TTC549 (cell line): ENCODE results near the gene PATL2.
"Not testable (repeated sequence)": the region's sequence is repeated elsewhere in the genome, so short reads cannot be mapped to it uniquely, and the experiment has no call there.

Experiments
- FAIRE-seq: peaks from 2 replicates; lab custom pipeline; 2012; peaks lifted over from hg19 to GRCh38; lab: Jason Lieb, UNC

PATL2 gene

DNA sequence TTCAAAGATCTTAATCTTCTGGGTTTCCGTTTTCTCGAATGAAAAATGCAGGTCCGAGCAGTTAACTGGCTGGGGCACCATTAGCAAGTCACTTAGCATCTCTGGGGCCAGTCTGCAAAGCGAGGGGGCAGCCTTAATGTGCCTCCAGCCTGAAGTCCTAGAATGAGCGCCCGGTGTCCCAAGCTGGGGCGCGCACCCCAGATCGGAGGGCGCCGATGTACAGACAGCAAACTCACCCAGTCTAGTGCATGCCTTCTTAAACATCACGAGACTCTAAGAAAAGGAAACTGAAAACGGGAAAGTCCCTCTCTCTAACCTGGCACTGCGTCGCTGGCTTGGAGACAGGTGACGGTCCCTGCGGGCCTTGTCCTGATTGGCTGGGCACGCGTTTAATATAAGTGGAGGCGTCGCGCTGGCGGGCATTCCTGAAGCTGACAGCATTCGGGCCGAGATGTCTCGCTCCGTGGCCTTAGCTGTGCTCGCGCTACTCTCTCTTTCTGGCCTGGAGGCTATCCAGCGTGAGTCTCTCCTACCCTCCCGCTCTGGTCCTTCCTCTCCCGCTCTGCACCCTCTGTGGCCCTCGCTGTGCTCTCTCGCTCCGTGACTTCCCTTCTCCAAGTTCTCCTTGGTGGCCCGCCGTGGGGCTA lies at the start of gene PATL2, which contains the start of gene B2M:
TSS of gene PATL2 (minus strand) at position 228 of the 647 bp plus-strand sequence. CDS start 34,833 bp downstream, outside the sequence.
TSS of gene B2M (plus strand) at position 422 of the 647 bp plus-strand sequence. CDS start at position 452, 30 bp downstream.
- peak; percentile 68 for FAIRE-seq

DNA sequence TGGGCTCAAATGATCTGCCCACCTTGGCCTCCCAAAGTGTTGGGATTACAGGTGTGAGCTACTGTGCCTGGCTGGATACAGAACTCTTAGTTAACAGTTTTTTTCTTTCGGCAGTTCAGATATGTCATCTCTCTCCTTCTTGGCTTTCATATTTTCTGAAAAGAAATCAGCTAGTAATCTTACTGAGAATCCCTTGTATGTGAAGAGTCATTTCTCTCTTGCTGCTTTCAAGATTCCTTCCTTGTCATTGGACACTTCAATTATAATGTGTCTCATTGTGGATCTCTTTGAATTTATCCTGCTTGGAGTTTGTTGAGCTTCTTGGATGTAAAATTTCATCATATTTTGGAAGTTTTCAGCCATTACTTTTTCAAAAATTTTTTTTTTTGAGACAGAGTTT lies 42.2 kb upstream of the PATL2 start:
- FAIRE-seq = no peak

DNA sequence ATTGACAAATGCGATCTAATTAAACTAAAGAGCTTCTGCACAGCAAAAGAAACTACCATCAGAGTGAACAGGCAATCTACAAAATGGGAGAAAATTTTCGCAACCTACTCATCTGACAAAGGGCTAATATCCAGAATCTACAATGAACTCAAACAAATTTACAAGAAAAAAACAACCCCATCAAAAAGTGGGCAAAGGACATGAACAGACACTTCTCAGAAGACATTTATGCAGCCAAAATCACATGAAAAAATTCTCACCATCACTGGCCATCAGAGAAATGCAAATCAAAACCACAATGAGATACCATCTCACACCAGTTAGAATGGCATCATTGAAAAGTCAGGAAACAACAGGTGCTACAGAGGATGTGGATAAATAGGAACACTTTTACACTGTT lies 32.3 kb upstream of the PATL2 start:
- FAIRE-seq = not testable (repeated sequence)

DNA sequence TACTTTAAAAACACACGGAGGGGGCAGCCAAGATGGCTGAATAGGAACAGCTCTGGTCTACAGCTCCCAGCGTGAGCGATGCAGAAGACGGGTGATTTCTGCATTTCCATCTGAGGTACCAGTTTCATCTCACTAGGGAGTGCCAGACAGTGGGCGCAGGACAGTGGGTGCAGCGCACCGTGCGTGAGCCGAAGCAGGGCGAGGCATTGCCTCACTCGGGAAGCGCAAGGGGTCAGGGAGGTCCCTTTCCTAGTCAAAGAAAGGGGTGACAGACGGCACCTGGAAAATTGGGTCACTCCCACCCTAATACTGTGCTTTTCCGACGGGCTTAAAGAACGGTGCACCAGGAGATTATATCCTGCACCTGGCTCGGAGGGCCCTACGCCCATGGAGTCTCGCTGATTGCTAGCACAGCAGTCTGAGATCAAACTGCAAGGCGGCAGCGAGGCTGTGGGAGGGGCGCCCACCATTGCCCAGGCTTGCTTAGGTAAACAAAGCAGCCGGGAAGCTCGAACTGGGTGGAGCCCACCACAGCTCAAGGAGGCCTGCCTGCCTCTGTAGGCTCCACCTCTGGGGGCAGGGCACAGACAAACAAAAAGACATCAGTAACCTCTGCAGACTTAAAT lies 28.2 kb upstream of the PATL2 start:
- FAIRE-seq = not testable (repeated sequence)

DNA sequence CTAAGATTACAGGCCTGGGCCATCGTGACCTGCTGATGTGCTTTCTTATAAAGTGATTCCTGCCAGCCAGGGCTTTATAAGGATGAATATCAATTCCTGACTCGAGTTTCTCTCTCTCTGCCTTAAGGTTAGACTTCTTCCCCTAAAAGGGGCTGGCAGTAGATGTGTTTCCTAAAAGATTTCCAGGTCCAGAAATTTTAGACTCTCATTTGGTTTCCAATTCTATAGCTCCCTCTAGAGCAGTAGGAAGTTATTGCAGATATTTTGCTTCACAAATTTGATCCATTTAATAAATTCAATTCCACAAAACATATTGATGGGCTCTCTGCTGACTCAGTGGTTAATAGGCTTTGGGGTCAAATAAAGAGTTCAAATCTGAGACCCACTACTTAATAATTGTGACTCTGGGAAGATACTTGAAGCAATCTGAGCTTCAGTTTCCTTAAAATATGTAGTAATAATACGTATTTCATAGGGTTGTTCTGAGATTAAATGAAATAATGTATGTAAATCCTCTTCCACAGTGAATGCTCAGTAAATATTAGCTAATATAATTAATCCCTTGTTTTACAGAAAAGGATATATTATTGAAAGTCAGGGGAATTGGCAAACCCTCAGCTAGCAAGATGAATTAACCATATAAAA lies 27.3 kb upstream of the PATL2 start:
- peak; percentile 71 for FAIRE-seq

DNA sequence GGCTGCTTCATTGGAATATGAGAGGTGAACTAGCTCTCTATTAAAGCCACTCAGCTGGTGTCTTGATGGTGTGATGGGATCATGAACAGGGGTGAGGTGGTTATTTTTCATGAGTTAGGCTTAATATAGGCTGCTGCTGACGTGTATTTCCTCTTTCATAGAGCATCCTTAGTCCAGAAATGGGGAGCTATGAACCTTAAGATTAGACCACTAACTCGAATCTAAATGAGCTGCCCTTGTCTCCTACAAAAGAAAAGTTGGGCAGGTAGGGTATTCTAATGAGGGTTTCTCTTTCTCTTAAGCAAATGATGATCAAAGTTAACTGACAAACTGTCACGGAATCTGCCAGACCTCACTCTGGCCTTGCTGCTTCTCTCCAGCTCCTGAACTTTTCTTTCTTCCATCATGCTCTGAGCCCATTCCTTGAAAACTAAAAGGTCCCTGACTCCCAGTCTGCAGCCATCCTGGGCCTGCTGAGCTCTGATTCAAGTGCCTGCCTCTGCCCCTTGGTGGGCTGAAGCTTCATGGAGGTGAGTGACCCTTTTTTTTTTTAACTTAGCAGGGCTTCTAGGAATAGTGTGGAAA lies 25.1 kb upstream of the PATL2 start, which contains the start of gene TRIM69:
TSS of gene TRIM69 (plus strand) at position 348 of the 585 bp plus-strand sequence. CDS start at position 525, 177 bp downstream.
- no peak for FAIRE-seq

DNA sequence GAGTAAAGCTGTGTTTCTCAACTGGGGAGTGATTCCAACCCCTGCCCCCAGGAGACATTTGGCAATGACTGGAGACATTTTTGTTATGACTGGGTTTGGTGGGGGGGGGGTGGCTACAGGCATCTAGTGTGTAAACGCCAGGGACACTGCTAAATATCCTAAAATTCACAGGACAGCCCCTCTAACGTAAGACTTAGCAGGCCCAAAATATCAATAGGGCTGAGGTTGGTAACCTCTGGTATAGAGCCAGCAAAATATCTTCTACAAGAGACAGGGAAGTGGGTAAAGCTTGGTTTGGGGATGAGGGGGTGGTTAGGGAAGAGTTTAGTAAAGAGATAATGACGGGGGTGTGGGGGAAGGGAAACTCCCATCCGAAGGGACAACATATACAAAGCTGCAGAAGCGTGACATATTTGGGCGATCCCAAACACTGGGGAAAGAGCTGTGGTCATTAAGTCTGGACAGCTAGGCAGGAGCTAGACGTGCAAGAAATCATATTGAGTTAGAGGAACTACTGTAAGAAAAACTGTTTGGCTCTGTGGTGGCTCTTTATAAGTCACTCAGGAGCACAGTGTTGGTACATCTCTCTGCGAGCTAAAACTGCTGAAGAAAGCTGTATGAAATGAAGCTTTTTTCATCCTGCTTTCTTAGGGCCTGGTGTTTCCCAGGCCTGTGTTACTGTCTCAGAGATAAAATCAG lies 24.5 kb upstream of the PATL2 start:
- no peak for FAIRE-seq

DNA sequence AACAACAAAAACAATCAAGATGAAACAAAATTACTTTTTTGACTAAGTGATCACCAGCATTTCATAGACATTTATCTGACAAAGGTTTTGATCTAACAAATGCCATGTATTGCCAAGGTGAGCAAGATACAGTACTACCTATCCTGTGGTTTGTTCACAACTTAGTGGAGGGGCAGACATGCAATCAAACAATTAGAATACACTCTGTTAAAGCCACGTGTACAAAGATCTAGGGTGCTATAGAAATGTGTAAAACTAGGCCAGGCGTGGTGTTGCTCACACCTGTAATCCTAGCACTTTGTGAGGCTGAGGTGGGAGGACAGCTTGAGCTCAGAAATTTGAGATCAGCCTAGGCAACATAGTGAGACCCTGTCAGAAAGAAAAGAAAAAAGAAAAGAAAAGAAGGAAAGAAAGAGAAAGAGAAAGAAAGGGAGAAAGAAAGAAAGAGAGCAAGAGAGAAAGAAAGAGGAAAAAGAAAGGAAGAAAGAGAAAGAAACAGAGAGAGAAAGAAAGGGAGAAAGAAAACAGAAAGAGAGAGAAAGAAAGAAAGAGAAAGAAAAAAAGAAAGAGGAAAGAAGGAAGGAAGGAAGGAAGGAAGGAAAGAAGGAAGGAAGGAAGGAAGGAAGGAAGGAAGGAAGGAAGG lies 23.8 kb upstream of the PATL2 start:
- FAIRE-seq = no peak

DNA sequence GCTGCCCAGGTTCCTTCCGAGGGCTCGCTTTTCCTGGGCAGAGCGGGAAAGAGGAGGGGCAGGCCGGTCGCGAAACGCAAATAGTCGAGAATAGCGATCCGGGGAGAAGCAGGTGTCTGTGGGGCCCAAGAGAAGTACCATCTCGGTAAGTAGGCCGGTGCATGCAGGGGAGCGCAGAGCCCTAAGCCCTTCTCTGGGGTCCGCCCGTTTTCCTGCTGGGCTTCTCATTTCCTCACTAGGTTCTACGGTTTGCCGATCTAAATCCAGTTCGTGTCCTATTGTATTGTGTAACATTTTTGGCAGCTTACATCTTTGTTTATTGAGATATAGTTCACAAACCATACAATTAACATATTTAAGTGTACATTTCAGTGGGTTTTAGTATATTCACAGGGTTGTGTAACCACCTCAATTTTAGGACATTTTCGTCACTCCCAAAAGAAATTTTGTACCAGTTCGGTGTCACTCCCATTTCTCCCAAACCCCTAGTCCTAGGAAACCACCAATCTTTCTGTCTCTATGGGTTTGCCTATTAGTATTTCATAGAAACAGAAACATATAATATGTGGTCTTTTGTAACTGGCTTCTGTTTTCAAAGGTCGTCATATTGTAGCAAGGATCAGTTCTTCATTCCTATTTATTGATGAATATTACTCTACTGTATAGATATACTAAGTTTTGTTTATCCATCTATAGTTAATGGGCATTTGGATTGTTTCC lies 18.4 kb upstream of the PATL2 start:
- no peak for FAIRE-seq

DNA sequence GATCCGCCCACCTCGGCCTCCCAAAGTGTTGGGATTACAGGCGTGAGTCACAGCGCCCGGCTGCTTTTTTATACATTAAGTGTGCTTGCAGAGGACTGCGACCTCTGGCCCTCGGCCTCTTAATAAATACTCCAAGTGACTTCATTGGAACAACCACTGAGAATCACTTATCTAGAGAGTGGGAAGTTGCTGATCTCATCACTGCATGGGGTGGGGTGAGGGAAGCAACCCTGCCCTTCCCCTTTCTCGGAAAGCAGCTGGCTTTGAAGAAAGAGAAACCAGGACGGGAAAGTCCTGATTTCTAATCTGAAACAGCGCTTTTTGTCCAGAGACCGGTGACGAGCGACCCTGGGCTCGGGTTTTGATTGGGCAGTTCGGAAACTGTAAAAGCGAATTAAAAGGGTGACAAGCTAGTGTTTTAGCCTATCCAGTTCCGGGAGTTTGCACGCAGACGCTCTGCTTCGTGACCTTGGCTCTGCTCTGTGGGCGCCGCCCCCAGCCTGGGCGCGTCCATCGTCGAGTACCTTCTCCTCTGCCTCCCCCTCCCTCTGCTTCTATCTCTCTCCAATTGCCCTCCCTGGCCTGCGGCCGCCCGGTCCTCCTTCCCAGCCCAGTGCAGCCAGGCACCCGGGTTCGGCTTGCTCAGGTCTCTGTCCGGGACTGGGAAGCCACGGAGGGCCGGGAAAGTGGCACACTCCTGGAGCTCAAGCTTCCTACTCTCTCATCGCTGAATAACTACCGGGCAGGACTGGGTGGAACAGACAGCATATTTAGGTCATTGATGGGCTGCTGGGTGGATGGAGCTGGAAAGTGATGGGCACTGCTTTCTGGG lies 17.7 kb upstream of the PATL2 start:
- FAIRE-seq = peak; percentile 94

DNA sequence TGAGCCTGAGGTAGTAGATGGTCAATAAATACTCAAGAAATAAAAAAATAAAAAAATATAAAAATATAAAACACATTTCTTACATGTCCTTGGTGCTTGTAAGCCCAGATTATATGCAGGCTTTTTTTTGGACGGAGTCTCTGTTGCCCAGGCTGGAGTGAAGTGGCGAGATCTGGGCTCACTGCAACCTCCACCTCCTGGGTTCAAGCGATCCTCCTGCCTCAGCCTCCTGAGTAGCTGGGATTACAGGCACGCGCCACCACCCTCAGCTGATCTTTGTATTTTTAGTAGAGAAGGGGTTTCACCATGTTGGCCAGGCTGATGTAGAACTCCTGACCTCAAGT lies 17.1 kb upstream of the PATL2 start:
- not testable (repeated sequence) for FAIRE-seq

DNA sequence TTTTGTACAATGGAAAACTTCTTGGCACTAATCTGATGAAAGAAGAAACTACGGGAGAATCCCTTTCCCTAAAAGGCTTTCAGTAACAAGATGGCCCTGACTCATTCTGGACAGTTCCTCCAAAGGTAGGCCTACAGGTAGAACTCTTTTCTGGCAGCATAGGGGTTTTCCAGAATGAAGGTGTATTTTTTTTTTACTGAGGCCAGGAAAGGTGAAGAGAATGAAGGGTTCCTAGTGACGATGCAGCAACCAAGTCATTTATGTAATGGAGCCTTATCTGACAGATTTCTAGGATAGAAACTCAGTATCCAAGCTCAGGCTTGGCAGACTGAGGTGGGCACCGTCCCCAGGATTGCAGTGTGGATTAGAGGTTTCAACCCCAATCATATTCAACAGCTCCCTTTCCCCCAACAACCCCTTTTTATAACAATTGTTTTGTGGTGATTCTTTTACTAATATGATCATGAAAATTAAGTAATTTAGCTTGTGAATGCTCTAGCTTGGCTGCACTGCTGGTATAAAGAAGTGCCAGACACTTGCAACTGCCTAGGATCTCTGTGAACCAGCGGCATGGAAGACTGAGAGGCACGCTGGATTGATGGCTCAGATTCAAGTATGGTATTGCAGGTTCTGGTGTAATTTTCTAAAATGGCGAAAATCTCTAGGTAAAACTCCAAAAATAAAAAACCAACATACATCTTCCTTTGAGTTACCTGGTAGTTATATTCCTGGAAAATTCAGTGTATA lies 16.5 kb upstream of the PATL2 start:
- no peak for FAIRE-seq

DNA sequence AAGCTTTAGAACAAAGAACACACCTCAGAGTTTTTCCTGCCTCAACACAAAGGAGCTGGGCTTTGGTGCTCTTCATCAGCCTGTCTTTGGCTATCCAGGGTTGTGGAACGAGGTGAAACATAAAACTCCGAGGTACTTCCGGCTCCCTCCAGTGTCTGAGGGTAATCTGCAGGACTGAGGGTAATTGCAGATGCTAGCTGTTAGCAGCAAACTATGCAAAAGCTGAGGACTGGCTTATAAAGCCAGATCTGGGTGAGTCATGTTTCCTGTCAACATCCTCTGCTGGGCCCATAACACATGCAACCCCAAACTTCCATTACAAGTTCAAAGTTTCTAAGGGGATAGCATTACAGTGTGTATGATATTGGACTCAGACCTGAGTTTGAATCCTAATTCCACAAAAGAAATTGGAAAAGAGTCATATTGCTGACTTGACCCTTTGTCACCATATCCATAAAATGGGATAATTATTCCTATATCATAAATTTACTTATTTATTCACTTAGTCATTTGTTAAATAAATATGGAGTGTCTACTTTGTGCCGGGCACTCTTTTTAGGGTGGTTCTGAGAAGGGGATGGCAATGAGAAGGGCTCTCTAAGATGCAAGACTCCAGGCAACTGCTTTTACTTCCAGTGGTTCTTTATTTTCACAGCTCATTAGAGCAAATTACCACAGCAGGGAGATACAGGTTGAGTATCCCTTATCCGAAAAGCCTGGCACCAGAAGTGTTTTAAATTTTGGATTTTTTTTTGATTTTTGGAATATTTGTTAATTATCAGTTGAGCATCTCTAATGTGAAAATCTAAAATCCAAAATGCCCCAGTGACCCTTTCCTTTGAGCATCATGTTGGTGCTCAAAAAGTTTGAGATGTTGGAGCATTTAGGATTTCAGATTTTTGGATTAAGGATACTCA lies 15.7 kb upstream of the PATL2 start:
- no peak for FAIRE-seq

DNA sequence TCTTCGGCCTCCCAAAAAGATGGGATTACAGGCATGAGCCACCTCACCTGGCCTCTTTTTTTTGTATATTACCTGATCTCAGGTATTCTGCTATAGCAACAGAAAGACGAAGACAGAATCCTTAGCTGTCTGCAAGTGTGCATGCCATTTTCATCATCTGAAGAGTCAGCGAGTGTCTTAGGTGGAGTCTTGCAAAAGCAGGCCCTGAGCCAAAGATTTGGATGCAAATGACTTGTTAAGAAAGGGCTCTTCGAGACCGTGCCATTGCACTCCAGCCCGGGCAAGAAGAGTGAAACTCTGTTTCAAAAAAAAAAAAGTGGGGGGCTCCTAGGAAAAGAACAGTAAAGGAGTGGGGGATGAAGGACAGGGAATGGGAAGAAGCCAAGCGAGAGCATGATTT lies 15.0 kb upstream of the PATL2 start:
- no peak for FAIRE-seq

DNA sequence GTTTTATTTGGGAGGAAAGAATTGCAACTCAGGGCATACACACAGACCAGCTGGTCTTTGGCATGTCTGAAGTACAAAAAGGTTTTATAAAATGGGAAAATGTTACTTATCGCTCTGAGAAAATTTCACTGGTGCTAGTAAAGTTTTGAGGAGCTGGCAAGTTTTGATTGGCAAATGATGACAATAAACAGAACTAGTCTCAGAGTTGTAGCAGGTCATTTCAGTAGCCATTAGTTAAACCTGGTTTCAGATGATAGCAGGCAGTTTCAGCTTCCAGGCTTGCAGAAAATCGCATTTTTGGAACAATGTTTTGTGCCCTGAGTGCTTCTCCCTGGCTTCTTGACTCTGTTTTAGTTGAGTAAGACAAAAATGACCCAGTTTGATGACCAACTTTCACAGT lies 10.9 kb upstream of the PATL2 start:
- FAIRE-seq = no peak

DNA sequence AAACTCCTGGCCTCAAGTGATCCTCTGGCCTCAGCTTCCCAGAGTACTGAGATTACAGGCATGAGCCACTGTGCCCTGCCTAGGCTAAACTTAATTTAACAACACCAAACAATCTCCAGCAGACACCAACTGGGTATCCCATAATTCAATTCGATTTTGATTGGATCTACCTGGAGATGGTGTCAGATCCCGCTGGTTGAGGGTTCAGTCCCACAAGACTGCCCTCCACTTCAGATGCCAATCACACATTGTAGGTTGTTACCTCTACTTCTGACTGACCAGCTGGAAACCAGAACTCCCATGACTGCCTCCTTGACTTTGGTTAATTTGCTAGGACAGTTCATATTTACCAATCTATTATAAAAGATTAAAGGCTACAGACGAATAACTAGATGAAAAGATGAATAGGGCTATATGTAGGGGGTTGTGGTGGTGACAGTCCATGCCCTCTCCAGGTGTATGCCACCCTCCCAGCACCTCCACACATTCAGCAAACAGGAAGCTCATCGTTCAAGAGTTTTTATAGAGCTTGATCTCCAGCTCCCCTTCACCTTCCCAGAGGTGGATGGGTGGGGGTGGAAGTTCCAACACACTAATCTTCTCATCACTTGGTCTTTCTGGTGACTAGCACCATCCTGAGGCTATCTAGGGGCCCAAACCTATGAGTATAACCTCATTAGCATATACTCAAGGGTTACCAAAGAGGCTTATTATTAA lies 9.5 kb upstream of the PATL2 start:
- no peak for FAIRE-seq

DNA sequence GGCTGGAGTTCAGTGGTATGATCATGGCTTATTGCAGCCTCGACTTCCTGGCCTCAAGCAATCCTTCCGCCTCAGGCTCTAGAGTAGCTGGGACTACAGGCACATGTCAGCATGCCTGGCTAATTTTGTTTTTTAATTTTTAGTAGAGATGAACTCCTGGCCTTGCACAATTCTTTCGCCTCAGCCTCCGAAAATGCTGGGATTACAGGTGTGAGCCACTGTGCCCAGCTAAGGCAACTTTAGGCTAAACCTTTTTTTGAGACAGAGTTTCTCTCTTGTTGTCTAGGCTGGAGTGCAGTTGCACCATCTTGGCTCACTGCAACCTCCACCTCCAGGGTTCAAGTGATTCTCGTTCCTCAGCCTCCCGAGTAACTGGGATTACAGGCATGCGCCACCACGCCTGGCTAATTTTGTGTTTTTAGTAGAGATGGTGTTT lies 8.9 kb upstream of the PATL2 start:
- FAIRE-seq = not testable (repeated sequence)
